C4-2B (cell line): Measurements from ENCODE around the gene MMS22L.

Experiments used
- CTCF ChIP-seq: fragments of 450-650 bp; conservative IDR thresholded peaks from 2 replicates; pipeline ENCODE4 v1.5.1; 2017; ENCODE audit warnings: mild to moderate bottlenecking
- ZFX ChIP-seq: fragments of 450-650 bp; IDR thresholded peaks from 2 replicates; pipeline ENCODE4 v1.6.1; 2017

- TF ChIP-seq CTCF (no peak), ZFX (no peak)
Observed at GRCh38 chr6:97231911-97232310, 51.1 kb downstream of the MMS22L start.
